ENCODE results near the gene PRADC1. TPM values are rescaled to one million over a fixed set of nuclear protein-coding genes. Genes with fewer than 3 reads are reported as not detected.

Gene PRADC1
- total and polyA plus RNA-seq, 2 donors (not counting 1 experiment from before 2014, with no cell fraction given): 11.7 to 12.3 TPM

- Histone ChIP-seq H4K20me1 (ENCODE audit: control insufficient read depth, extremely low read depth, insufficient read depth, low read length) (no peaks in the 10 kb centered on the region), H3K27me3 (ENCODE audit: control insufficient read depth, insufficient read depth, low read length) (no peaks in the 10 kb centered on the region), H3K9ac (ENCODE audit: insufficient read depth, low read length) (no peak overlapping the region), H3K9me3 (ENCODE audit: control insufficient read depth, insufficient read depth, low read depth, low read length) (no peaks in the 10 kb centered on the region), H3K4me1 (ENCODE audit: control insufficient read depth, extremely low read depth, insufficient read depth, low read length) (no peaks in the 10 kb centered on the region), H3K4me2 (ENCODE audit: extremely low read depth, insufficient read depth, low read length) (no peak overlapping the region), H3K36me3 (ENCODE audit: control insufficient read depth, insufficient read depth, low read length) (no peaks in the 10 kb centered on the region), H3K27ac (ENCODE audit: insufficient read depth, low read length) (no peak overlapping the region), H3K79me2 (ENCODE audit: control insufficient read depth, insufficient read depth, low read length) (no peaks in the 10 kb centered on the region), H3K4me3 (replicated peaks in 1 of 4; ENCODE audit: control extremely low read depth in 1 of 4, insufficient read depth in 1 of 4, low read depth in 3 of 4, low read length in 4 of 4) (no peak overlapping the region), H2AFZ (ENCODE audit: low read length) (no peak overlapping the region)
- no peak for TF ChIP-seq EZH2 (IDR thresholded peaks at IDR 0.05; ENCODE audit: low read length, missing control alignments)
- TF ChIP-seq CTCF (conservative IDR thresholded peaks at IDR 0.05 in 1 of 2, IDR thresholded peaks at IDR 0.05 in 1 of 2; ENCODE audit: low read depth in 1 of 2, low read length in 2 of 2): no peak
- no peak for DNase-seq (ENCODE audit: low read depth in 2 of 2)
Observed at GRCh38 chr2:73259276-73259675, 26.2 kb upstream of the PRADC1 start.

DNA sequence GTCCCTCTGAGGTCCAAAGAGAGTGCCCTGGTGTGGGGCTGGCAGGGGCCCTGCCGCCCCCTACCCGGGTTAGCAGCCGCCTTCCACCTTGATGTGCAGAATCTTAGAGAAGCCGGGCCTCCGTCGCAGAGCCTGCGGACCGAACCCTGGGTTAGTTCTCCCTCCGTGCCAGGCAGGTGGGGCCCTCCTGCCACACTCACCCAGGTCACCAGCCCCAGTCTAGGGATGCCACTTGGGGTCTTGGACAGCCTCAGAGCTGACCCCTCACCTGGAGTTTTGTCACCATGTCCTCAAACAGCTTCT lies 25.8 kb upstream of the PRADC1 start:
- Histone ChIP-seq H3K4me3 (replicated peaks in 1 of 4; ENCODE audit: control extremely low read depth in 1 of 4, insufficient read depth in 1 of 4, low read depth in 3 of 4, low read length in 4 of 4) (no peak overlapping the region), H4K20me1 (ENCODE audit: control insufficient read depth, extremely low read depth, insufficient read depth, low read length) (no peaks in the 10 kb centered on the region), H3K27ac (ENCODE audit: insufficient read depth, low read length) (no peak overlapping the region), H3K27me3 (ENCODE audit: control insufficient read depth, insufficient read depth, low read length) (no peaks in the 10 kb centered on the region), H3K36me3 (ENCODE audit: control insufficient read depth, insufficient read depth, low read length) (no peaks in the 10 kb centered on the region), H3K79me2 (ENCODE audit: control insufficient read depth, insufficient read depth, low read length) (no peaks in the 10 kb centered on the region), H3K4me1 (ENCODE audit: control insufficient read depth, extremely low read depth, insufficient read depth, low read length) (no peaks in the 10 kb centered on the region), H2AFZ (ENCODE audit: low read length) (no peak overlapping the region), H3K4me2 (ENCODE audit: extremely low read depth, insufficient read depth, low read length) (no peak overlapping the region), H3K9ac (ENCODE audit: insufficient read depth, low read length) (no peak overlapping the region), H3K9me3 (ENCODE audit: control insufficient read depth, insufficient read depth, low read depth, low read length) (no peaks in the 10 kb centered on the region)
- no peak for DNase-seq (ENCODE audit: low read depth in 2 of 2)
- TF ChIP-seq EZH2 (IDR thresholded peaks at IDR 0.05; ENCODE audit: low read length, missing control alignments) (no peak), CTCF (conservative IDR thresholded peaks at IDR 0.05 in 1 of 2, IDR thresholded peaks at IDR 0.05 in 1 of 2; ENCODE audit: low read depth in 1 of 2, low read length in 2 of 2) (no peak)

DNA sequence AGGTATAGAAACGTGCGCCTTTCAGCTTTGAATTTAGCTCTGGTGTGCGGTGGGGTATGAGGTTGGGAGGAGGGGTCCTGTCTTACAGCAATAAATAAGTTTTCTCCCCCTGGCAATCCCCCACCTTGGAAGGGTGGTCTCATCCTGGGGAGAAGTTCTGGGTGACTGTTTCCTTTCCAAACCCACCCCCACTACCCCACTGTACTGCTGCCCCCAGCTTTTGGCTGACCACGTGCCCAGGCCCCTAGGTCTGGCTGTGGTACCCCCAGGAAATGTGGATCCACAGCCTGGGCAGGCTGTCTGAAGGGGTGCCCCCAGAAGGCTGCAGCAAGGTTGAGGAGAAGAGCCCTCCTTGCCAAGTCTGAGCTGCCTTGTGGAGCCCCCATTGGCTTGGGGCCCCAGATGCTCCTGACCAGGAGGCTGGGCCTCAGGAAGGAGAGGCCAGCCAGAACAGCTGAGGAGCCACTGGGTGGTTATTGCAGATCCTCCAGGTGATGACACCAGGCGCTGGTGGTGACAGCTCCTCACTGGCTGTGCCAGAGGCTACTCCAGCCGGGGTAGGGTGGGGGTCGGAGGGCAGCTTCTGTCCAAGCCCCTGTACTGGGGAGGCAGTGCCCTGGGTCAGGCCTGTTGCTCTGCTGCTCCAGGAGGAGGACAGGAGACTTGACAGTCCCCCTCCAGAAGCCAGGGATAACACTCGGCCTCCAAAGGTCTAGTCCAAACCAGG lies 25.3 kb upstream of the PRADC1 start:
- H3K27me3 ChIP-seq (ENCODE audit: control insufficient read depth, insufficient read depth, low read length): no peaks in the 10 kb centered on the region
- no peaks in the 10 kb centered on the region for H3K4me1 ChIP-seq (ENCODE audit: control insufficient read depth, extremely low read depth, insufficient read depth, low read length)
- H3K9ac ChIP-seq (ENCODE audit: insufficient read depth, low read length): no peak overlapping the region
- H3K9me3 ChIP-seq (ENCODE audit: control insufficient read depth, insufficient read depth, low read depth, low read length): no peaks in the 10 kb centered on the region
- no peak overlapping the region for H3K27ac ChIP-seq (ENCODE audit: insufficient read depth, low read length)
- H2AFZ ChIP-seq (ENCODE audit: low read length): no peak overlapping the region
- no peak for DNase-seq (ENCODE audit: low read depth in 2 of 2)
- TF ChIP-seq CTCF (conservative IDR thresholded peaks at IDR 0.05 in 1 of 2, IDR thresholded peaks at IDR 0.05 in 1 of 2; ENCODE audit: low read depth in 1 of 2, low read length in 2 of 2): no peak
- TF ChIP-seq EZH2 (IDR thresholded peaks at IDR 0.05; ENCODE audit: low read length, missing control alignments): no peak
- no peak overlapping the region for H3K4me2 ChIP-seq (ENCODE audit: extremely low read depth, insufficient read depth, low read length)
- H4K20me1 ChIP-seq (ENCODE audit: control insufficient read depth, extremely low read depth, insufficient read depth, low read length): no peaks in the 10 kb centered on the region
- no peaks in the 10 kb centered on the region for H3K36me3 ChIP-seq (ENCODE audit: control insufficient read depth, insufficient read depth, low read length)
- H3K4me3 ChIP-seq (replicated peaks in 1 of 4; ENCODE audit: control extremely low read depth in 1 of 4, insufficient read depth in 1 of 4, low read depth in 3 of 4, low read length in 4 of 4): no peak overlapping the region
- H3K79me2 ChIP-seq (ENCODE audit: control insufficient read depth, insufficient read depth, low read length): no peaks in the 10 kb centered on the region

All from fibroblast of lung (primary cell).